SK-N-SH (cell line): ENCODE results near the gene ZDHHC14. TPM values are rescaled to one million over a fixed set of nuclear protein-coding genes. Genes with fewer than 3 reads are reported as not detected.

ENCODE experiments used
- CTCF ChIA-PET: fragments of 300-600, 350-600 bp; formaldehyde crosslinking; extraction: SDS; loops from one replicate; lab custom pipeline; 2021; lab: Yijun Ruan, JAX
- POLR2A ChIA-PET: fragments of 350-600 bp; sonication (Branson Sonifier 250); formaldehyde crosslinking; extraction: SDS; loops from one replicate; lab custom pipeline; 2020; ENCODE audit warnings: antibody characterized with exemption, inconsistent platforms; lab: Yijun Ruan, JAX
- DNase-seq: peaks from one replicate; pipeline ENCODE4 v3.0.0; 2012
- H2AFZ ChIP-seq: fragments of 200-600 bp; sonication (generic); 2 replicates; pipeline ENCODE4 v1.8.1; 2016; ENCODE audit warnings: antibody characterized with exemption, mild to moderate bottlenecking, low read depth
- H3F3A ChIP-seq: fragments of 200-600 bp; sonication (generic); replicated peaks from 2 replicates; pipeline ENCODE3; 2016; ENCODE audit warnings: antibody characterized with exemption, mild to moderate bottlenecking; ENCODE audit not compliant: insufficient read depth
- H3K27ac ChIP-seq, 2 experiments: fragments of 200-500 bp in 1 of 2; fragments of 200-600 bp in 1 of 2; sonication (Bioruptor generic) in 1 of 2; sonication (generic), shearing (Covaris generic) in 1 of 2; 2 replicates each; pipeline versions ENCODE4 v1.5.1 to v1.6.1; 2014 to 2016; ENCODE audit warnings: low read depth in 2 of 2, inconsistent platforms in 1 of 2, low read length in 1 of 2, mild to moderate bottlenecking in 1 of 2, mixed read lengths in 1 of 2
- H3K27me3 ChIP-seq: fragments of 200-600 bp; sonication (generic), shearing (Covaris generic); 2 replicates; pipeline ENCODE4 v1.6.1; 2016; ENCODE audit warnings: mixed run types; ENCODE audit not compliant: insufficient read depth
- H3K36me3 ChIP-seq, 2 experiments: fragments of 200-500 bp in 1 of 2; fragments of 200-600 bp in 1 of 2; sonication (Bioruptor generic) in 1 of 2; sonication (generic) in 1 of 2; replicated peaks in 1 of 2; 2 replicates each; pipeline versions ENCODE3 to v1.5.1; 2014 to 2016; ENCODE audit warnings: low read length in 1 of 2, mild to moderate bottlenecking in 1 of 2; ENCODE audit not compliant: insufficient read depth in 2 of 2, control insufficient read depth in 1 of 2
- H3K4me1 ChIP-seq, 2 experiments: fragments of 200-500 bp in 1 of 2; fragments of 200-600 bp in 1 of 2; sonication (Bioruptor generic) in 1 of 2; sonication (generic), shearing (Covaris generic) in 1 of 2; 2 replicates each; pipeline versions ENCODE4 v1.5.1 to v1.6.1; 2014 to 2016; ENCODE audit warnings: low read depth in 1 of 2, low read length in 1 of 2, mixed run types in 1 of 2; ENCODE audit not compliant: insufficient read depth in 2 of 2, control insufficient read depth in 1 of 2
- H3K4me2 ChIP-seq: fragments of 200-600 bp; sonication (generic), shearing (Covaris generic); 2 replicates; pipeline ENCODE4 v1.6.1; 2017; ENCODE audit warnings: mixed run types
- H3K4me3 ChIP-seq, 2 experiments: fragments of 200-500 bp in 1 of 2; fragments of 200-600 bp in 1 of 2; sonication (Bioruptor generic) in 1 of 2; sonication (generic), shearing (Covaris generic) in 1 of 2; 2 replicates each; pipeline versions ENCODE4 v1.5.1 to v1.8.1; 2014 to 2016; ENCODE audit warnings: low read depth in 2 of 2, inconsistent platforms in 1 of 2, low read length in 1 of 2, mild to moderate bottlenecking in 1 of 2, mixed read lengths in 1 of 2, moderate library complexity in 1 of 2
- H3K79me2 ChIP-seq: fragments of 200-600 bp; sonication (generic); 2 replicates; pipeline ENCODE4 v1.8.1; 2017; ENCODE audit warnings: mild to moderate bottlenecking; ENCODE audit not compliant: insufficient read depth
- H3K9ac ChIP-seq: fragments of 200-600 bp; sonication (generic); 2 replicates; pipeline ENCODE4 v1.6.1; 2017; ENCODE audit warnings: mixed run types
- H3K9me2 ChIP-seq: fragments of 200-600 bp; sonication (generic); 2 replicates; pipeline ENCODE4 v1.6.1; 2017; ENCODE audit warnings: mixed run types
- H3K9me3 ChIP-seq: fragments of 200-600 bp; sonication (generic); 2 replicates; pipeline ENCODE4 v1.6.1; 2017; ENCODE audit warnings: mixed run types, mild to moderate bottlenecking, moderate library complexity
- H4K20me1 ChIP-seq: fragments of 200-600 bp; sonication (generic); 2 replicates; pipeline ENCODE4 v1.6.1; 2017; ENCODE audit warnings: mild to moderate bottlenecking, mixed run types; ENCODE audit not compliant: insufficient read depth
- EZH2phosphoT487 ChIP-seq: fragments of 200-600 bp; sonication (generic); IDR thresholded peaks from 2 replicates; pipeline ENCODE4 v1.6.1; 2017; ENCODE audit warnings: low read depth, mixed run types, mild to moderate bottlenecking, antibody characterized with exemption, moderate library complexity, borderline replicate concordance
- FOSL2 ChIP-seq: IDR thresholded peaks from 2 replicates; pipeline ENCODE4 v1.4.0; 2012; ENCODE audit warnings: low read depth, mild to moderate bottlenecking, moderate library complexity, borderline replicate concordance
- FOXJ3 ChIP-seq: sonication (generic); formaldehyde crosslinking; IDR thresholded peaks from 2 replicates; pipeline ENCODE4 v1.5.1; 2020; ENCODE audit warnings: mild to moderate bottlenecking, missing genetic modification reagents
- FOXM1 ChIP-seq: IDR thresholded peaks from 2 replicates; pipeline ENCODE4 v1.4.0; 2012; ENCODE audit warnings: low read depth, mild to moderate bottlenecking
- GABPA ChIP-seq: IDR thresholded peaks from 2 replicates; pipeline ENCODE4 v1.4.0; 2012; ENCODE audit warnings: low read depth, mild to moderate bottlenecking
- IRF3 ChIP-seq: fragments of 150-350 bp; IDR thresholded peaks from 2 replicates; pipeline ENCODE4 v1.6.1; 2016; ENCODE audit warnings: mild to moderate bottlenecking, low read depth, low read length
- MXI1 ChIP-seq: IDR thresholded peaks from 2 replicates; pipeline ENCODE4 v1.6.1; 2012; ENCODE audit warnings: mild to moderate bottlenecking, low read depth, low read length, improper control_type of control experiment
- NFIC ChIP-seq: IDR thresholded peaks from 2 replicates; pipeline ENCODE4 v1.4.0; 2012; ENCODE audit warnings: borderline replicate concordance
- RCOR1 ChIP-seq: fragments of 150-350 bp; IDR thresholded peaks from 2 replicates; pipeline ENCODE4 v1.6.1; 2017; ENCODE audit warnings: antibody characterized with exemption, low read length
- REST ChIP-seq: IDR thresholded peaks from 2 replicates; pipeline ENCODE4 v1.6.1; 2012; ENCODE audit warnings: mild to moderate bottlenecking, low read depth, low read length, moderate library complexity
- RXRA ChIP-seq: IDR thresholded peaks from 2 replicates; pipeline ENCODE4 v1.4.0; 2012; ENCODE audit warnings: low read depth, mild to moderate bottlenecking, borderline replicate concordance
- SMC3 ChIP-seq: IDR thresholded peaks from 2 replicates; pipeline ENCODE4 v1.6.1; 2012; ENCODE audit warnings: low read depth, low read length, improper control_type of control experiment
- TAF1 ChIP-seq: IDR thresholded peaks from 2 replicates; pipeline ENCODE4 v1.6.1; 2012; ENCODE audit warnings: low read depth, mild to moderate bottlenecking, low read length, moderate library complexity, borderline replicate concordance
- TEAD4 ChIP-seq: IDR thresholded peaks from 2 replicates; pipeline ENCODE4 v1.4.0; 2012; ENCODE audit warnings: mild to moderate bottlenecking, borderline replicate concordance; ENCODE audit not compliant: insufficient read depth
- USF2 ChIP-seq: fragments of 150-350 bp; IDR thresholded peaks from 2 replicates; pipeline ENCODE4 v1.6.1; 2017; ENCODE audit warnings: antibody characterized with exemption, low read length, low read depth, borderline replicate concordance
- WGBS: methylation state at CpG from one replicate; pipeline ENCODE4 v1.1.6; 2017; ENCODE audit warnings: low lambda C conversion rate; 5-methylcytosine and 5-hydroxymethylcytosine counted together
- polyA plus RNA-seq, 3 experiments: library from polyadenylated mRNA; depleted of rRNA; stranded (reverse); fragments of >200 nt; gene quantifications; 2 replicates each; pipeline ENCODE4 v1.2.3, GENCODE V29; 2012

ZDHHC14 gene
- polyA plus RNA-seq, 1 of the 3 experiments (the other 2 are of a cell fraction): 5.4 TPM

GRCh38 chr6:157411368-157411767 is 30.4 kb downstream of the ZDHHC14 start:
- no peaks in the 10 kb centered on the region for H3K9me2 ChIP-seq
- H4K20me1 ChIP-seq: no peaks in the 10 kb centered on the region
- no peaks in the 10 kb centered on the region for H3F3A ChIP-seq
- H3K4me3 ChIP-seq: no peak overlapping the region
- no peaks in the 10 kb centered on the region for H3K27me3 ChIP-seq
- H3K4me1 ChIP-seq: no peaks in the 10 kb centered on the region
- H3K36me3 ChIP-seq: no peaks in the 10 kb centered on the region
- no peaks in the 10 kb centered on the region for H3K9me3 ChIP-seq
- H3K4me2 ChIP-seq: no peak overlapping the region
- ChIA-PET POLR2A (no interaction called here), CTCF (no interaction called here)
- no peak overlapping the region for H3K9ac ChIP-seq
- 95% methylated on average over 1 of the region's 1 CpG for WGBS
- TF ChIP-seq TEAD4 (no peak), RXRA (no peak), SMC3 (no peak), FOXJ3 (CRISPR knock-in tag) (no peak), TAF1 (no peak), USF2 (no peak), EZH2phosphoT487 (no peak), IRF3 (no peak), NFIC (no peak), FOSL2 (no peak), RCOR1 (no peak), MXI1 (no peak), GABPA (no peak), REST (no peak), FOXM1 (no peak)
- no peaks in the 10 kb centered on the region for H3K79me2 ChIP-seq
- no peak for DNase-seq
- no peak overlapping the region for H2AFZ ChIP-seq
- H3K27ac ChIP-seq: no peak overlapping the region
